GM18868 (cell line): ENCODE measurements around the gene HIVEP3.

Experiments
- ATAC-seq: cut with Tn5 transposase; IDR thresholded peaks from one replicate; pipeline ENCODE4 v1.9.1; 2021; ENCODE audit warnings: mild to moderate bottlenecking, moderate library complexity; ENCODE audit not compliant: unreplicated experiment

HIVEP3 gene

GRCh38 chr1:41735631-41736260 lies 183.0 kb downstream of the HIVEP3 start:
- no peak for ATAC-seq

- no peak for ATAC-seq
Observed at GRCh38 chr1:41735139-41735538, 183.6 kb downstream of the HIVEP3 start.

GRCh38 chr1:41734201-41734970 lies 184.3 kb downstream of the HIVEP3 start:
- no peak for ATAC-seq

GRCh38 chr1:41733725-41734124 lies 185.0 kb downstream of the HIVEP3 start:
- no peak for ATAC-seq

- no peak for ATAC-seq
Observed at GRCh38 chr1:41733021-41733420, 185.7 kb downstream of the HIVEP3 start.

- ATAC-seq: no peak
Observed at GRCh38 chr1:41731516-41732030, 187.1 kb downstream of the HIVEP3 start.

GRCh38 chr1:41730806-41731205 lies 187.9 kb downstream of the HIVEP3 start:
- no peak for ATAC-seq

- ATAC-seq: peak; percentile 85
Observed at GRCh38 chr1:41728403-41729202, 190.1 kb downstream of the HIVEP3 start.

- ATAC-seq: no peak
Observed at GRCh38 chr1:41727749-41728115, 191.0 kb downstream of the HIVEP3 start.

GRCh38 chr1:41726899-41727748 lies 191.6 kb downstream of the HIVEP3 start:
- ATAC-seq: no peak

GRCh38 chr1:41726292-41726691 lies 192.4 kb downstream of the HIVEP3 start:
- ATAC-seq: no peak

GRCh38 chr1:41724926-41725325 lies 193.8 kb downstream of the HIVEP3 start:
- no peak for ATAC-seq

GRCh38 chr1:41724248-41724647 lies 194.5 kb downstream of the HIVEP3 start:
- no peak for ATAC-seq

GRCh38 chr1:41723786-41724185 lies 194.9 kb downstream of the HIVEP3 start:
- no peak for ATAC-seq

GRCh38 chr1:41722184-41722583 lies 196.5 kb downstream of the HIVEP3 start:
- ATAC-seq: no peak

GRCh38 chr1:41720861-41721410 lies 197.8 kb downstream of the HIVEP3 start:
- ATAC-seq: peak; percentile 50

- no peak for ATAC-seq
Observed at GRCh38 chr1:41719590-41719989, 199.1 kb downstream of the HIVEP3 start.

GRCh38 chr1:41719128-41719527 lies 199.6 kb downstream of the HIVEP3 start:
- no peak for ATAC-seq

GRCh38 chr1:41718497-41718896 lies 200.2 kb downstream of the HIVEP3 start:
- no peak for ATAC-seq
